ENCODE results near the gene DNAH9.

DNAH9 gene

DNA sequence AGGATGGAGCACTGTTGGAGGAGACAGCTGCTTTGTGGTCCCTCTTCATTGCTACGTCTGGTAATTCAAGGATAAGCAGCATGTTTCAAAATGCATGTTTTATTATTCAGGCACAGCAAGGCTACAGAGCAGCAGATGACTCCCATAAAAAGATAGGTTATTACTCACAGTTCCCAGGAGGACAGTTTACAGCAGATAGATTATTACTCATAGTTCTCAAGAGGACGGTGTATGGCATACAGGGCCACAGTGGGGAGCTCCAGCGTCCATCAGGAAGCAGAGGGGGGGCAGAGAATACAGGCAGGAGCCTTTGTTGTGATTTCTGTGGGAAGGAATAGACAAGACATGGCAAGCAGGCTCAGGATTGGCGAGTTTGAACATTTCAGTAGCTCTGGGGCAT, 72.9 kb downstream of the DNAH9 start:
- DNase-seq = no peak

DNA sequence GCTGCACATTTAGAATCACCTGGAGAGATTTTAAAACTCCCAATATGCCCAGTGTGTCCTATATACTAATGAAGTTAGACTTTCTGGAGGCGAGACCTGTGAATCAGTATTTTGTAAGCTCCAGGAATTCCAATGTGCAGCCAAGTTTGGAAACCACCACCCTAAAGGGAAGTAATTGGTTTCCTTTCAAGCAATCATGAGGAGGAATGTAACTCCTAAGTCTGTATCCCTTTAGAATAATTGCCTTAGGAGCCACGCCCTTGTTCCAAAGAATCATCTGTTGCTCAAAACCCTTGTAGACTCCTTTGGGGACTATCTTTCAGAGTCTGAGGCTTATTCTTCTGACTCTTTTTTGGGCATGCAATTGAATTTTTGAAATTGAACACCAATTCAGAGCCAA, 84.4 kb downstream of the DNAH9 start:
- no peak for DNase-seq

DNA sequence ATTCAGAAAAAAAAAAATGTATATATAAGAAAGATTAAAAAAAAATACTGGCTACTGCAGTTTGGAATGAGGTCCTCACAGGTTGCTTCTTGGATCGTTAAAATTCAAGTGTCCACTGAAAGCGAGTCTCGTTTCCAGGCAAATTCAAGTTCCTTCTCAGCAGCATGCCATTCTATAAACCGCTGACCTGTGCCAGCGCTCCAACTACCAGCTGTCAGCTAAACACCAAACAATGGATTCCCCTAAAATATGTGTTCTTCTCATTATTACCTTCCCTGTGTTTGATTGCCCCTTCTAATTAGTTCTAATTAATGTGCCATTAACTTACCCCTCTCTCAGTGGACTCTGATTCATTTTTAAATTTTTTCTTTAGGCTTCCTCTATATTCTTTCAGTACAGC, 92.4 kb downstream of the DNAH9 start:
- DNase-seq = no peak

DNA sequence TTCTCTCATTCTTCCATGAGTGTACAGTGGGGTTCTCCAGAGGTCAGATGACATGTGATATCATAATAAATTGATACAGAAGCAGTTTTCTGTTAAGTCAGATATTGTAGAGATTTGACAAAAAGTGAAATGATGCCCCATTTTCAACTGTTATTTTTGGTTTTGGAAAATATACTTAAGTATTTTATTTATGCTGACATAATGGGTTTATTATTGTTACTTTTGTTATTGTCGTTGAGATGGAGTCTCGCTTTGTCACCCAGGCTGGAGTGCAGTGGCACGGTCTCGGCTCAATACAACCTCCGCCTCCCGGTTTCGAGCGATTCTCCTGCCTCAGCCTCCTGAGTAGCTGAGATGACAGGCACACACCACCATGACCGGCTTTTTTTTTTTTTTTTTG, 94.4 kb downstream of the DNAH9 start:
- DNase-seq = no peak

DNA sequence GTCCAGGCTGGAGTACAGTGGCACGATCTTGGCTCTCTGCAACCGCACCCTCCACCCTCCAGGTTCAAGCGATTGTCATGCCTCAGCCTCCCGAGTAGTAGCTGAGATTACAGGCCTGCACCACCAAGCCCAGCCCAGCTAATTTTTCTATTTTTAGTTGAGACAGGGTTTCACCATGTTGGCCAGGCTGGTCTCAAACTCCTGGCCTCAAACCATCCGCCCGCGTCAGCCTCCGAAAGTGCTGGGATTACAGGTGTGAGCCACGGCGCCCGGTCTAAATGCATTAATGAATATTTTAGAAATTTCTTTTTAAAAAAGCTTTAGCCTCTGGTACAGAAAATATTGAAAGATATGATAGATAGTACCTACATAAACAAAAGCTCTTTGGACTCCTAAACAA, 95.0 kb downstream of the DNAH9 start:
- DNase-seq = no peak

DNA sequence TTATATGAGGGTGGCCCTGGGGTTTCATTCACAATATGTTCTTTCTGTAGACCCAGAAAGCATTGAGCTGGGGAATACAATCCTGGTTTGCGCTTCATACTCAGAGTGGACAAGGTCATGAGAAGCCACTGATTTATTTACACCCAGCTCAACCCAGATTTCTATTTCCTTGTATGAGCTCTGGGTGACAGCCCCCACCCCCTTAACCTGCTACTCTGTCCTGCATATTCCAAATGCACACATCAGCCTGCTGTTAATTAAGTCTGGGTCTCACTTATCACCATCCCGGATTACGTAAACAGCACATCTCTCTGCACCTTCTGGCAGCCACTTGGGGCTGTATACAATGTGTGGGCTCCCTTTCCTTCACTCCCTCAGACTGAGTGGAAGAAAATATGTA, 102.4 kb downstream of the DNAH9 start:
- DNase-seq = no peak

DNA sequence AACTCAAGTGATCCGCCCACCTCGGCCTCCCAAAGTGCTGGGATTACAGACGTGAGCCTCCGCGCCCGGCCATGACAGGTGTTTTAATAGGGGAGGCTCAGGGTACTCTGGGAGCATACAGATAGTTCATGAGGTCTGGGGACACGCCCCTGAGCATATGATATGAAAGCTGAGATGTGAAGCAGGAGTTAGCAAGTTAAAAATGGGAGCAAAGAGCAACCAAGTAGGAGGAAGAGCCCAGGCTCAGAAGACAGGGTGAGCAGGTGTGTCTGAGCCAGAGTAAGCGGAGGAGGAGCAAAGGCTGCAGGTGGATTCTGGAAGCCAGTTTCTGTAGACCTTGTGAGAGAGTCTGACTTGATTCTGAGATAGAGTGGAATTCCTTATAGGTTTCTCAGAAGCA, 103.6 kb downstream of the DNAH9 start:
- no peak for DNase-seq

DNA sequence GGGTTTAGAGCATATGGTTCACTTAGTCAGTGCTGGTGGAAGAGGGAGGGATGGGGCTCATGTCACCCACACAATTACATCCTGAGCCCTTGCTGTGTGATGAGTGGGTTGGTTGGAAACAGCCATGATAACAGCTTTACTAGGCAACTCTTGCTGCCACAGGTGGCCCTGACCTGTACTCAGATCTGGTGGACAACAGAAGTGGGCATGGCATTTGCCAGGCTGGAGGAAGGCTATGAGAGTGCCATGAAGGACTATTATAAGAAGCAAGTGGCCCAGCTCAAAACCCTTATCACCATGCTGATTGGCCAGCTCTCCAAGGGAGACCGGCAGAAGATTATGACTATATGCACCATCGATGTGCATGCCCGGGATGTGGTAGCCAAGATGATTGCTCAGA, 105.8 kb downstream of the DNAH9 start:
- no peak for DNase-seq

DNA sequence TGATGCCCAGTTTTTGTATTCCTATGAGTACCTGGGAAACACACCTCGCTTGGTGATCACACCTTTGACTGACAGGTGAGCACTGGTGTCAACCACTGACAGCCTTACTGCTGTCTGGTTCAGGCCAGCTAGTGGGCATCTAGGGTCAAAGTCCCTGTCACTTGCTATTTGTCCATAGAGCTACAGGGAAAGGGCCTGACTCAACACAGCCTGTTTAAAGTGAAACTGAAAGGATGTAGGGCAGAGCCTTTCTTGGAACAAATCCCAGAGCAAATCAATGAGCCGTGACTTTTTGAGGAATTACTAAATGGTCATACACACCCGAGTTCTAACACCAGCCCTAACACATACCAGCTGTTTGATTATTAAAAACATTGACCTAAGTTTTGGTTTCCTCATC, 106.8 kb downstream of the DNAH9 start:
- DNase-seq = no peak

DNA sequence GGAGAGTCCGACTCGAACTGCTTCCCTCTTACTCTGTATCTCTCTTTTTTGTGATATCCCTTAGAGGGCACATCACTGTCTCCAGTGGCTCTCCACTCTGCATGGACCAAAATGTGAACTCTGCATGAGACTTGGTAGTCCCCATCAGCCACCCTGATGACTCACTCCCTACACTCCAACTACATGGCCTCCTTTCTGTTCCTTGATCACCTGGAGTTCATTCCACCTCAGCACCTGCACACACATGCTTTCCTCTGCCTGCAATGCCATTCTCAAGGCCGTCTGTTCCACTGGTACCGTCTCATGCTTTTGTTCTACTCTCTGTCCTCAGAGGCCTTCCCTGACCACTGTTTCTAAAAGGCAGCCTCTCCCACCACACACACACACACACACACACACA, 109.3 kb downstream of the DNAH9 start:
- DNase-seq = no peak

DNA sequence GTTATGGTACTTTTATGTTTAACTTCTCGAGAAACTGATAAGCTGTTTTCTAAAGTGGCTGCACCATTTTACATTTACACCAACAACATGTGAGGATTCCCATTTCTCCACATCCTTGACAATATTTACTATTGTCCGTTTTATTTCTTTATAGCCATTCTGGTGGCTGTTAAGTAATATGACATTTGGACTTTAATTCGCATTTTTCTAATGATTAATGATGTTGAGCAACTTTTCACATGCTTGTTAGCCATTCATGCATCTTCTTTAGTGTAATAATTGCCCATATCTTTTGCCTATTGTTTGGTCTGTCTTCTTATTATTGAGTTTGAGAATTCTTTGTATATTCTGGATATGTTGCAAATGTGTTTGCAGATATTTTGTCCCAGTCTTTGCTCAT, 114.2 kb downstream of the DNAH9 start:
- DNase-seq = no peak

DNA sequence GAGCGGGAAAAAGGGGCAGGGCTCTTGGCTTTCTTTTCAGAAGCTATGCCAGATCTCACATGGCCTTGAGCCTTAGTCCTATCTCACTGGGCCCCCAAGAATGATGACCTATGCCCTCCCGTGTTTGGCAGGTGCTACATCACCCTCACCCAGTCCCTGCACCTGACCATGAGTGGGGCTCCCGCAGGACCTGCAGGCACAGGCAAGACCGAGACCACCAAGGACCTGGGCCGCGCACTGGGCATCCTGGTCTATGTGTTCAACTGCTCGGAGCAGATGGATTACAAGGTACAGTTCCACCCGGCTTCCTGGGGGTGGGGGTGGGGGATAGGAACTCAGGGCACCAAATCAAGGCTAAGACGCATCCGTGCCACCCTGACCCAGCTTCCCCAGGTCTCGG, 120.9 kb downstream of the DNAH9 start:
- no peak for DNase-seq

DNA sequence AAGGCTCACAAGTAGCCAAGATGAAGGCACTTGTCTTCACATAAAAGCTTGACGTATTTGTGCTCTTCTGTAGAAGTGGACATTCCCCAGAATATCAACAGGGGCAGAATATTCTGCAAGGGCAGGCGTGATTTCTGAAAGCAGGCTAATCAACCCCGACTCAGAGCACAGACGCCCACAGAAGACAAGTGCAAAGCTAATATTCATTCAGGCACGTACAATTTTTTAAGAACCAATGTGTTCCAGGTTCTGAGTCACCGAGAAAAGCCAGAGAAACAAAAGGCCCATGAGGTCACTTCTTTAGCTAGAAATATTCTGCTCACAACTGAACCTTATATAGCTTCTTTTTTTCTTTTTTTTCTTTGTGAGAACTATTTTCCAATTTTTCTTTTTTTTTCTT, 121.6 kb downstream of the DNAH9 start:
- no peak for DNase-seq

DNA sequence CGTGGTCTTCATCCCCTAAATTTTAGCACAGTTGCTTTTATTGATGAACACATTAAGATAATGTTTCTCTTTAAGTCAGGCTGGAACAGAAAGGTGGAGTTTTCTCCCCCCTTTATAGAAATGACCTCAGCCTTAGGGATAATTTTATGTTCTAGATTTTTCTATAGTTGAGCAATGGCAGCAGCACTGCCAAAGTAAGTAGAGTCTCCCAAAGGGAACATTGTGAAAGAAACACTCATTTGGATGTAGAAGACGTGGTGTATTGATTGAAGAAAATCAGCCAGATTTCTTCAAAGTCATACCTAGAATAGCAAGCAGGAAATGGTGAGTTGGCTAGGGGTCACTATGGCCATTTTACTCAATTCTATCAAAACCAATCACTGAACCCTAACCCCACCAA, 122.5 kb downstream of the DNAH9 start:
- no peak for DNase-seq

DNA sequence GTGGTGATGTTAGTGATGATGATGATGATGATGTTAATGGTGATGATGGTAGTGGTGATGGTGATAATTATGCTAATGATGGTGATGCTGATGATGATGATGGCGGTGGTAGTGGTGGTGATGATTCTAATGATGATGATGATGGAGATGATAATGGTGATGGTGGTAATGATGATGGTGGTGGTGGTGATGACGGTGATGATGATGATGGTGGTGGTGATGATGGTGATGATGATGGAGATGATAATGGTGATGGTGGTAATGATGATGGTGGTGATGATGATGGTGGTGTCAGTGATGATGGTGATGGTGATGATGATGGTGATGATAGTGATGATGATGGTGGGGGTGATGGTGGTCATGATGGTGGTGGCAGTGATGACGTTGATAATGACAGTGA, 132.5 kb downstream of the DNAH9 start:
- DNase-seq = no peak

DNA sequence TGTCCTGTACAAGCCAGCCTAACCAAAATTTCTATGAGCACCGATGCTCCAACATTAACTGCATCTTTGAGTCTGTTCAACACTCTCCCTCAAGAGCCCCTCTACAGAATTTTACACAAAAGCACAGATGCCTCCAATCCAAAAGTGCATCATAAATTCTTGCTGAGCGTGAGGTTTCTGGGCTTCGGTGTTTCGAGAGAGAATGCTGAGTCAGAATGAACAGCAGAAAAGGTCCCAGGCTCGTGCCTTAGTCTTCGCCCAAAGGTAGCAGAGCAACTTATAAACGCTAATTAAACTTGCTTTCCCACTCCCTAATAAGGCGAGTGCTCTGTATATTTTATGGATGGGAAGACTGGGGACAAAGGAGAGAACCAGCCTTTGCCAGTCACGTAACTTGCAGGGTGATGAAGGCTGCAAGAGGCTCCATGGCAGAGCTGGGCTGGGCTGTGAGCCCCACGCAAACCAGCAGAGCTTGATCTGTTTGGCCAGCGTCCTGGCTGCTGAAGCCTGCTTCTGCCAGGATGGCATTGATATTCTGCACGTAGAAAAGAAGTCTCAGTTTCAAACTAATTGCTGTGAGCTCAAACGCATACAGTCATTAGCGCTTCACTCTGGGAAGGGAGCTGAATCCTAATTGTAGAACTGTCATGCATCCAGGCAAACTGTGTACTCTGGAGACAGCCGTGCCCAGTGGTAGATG, 138.5 kb downstream of the DNAH9 start:
- DNase-seq = peak; percentile 2

DNA sequence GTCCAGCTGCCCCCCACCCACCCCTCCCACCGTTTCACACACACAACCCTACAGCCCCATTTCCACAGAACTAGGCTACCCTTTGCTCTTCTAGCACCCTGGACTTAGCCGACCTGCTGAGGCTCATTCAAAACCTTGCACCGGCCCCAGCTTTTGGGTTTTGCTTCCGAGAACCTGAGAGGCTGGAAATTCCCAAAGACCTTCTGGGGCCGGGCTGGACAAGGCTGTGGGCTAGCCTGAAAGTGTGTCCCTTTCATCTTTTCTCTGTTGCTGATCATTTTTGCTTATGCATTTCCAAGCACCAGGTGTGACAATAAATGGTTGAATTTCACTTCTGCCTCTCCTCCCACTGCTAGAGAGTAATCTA, 139.0 kb downstream of the DNAH9 start:
- DNase-seq = no peak

DNA sequence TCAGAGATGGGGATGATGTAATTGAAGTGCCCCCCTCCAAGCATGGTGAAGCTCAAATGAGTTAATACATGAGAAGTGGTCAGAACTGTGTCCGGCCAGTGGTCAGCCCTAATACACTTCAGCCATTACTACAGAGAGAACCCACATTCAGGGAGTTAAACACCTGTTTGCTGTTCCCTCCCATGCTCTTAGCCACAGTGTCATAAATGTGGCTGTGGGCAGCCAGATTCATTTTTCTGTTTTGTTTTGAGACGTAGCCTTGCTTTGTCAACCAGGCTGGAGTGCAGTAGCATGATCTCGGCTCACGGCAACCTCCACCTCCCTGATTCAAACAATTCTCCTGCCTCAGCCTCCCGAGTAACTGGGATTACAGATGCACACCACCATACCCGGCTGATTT, 139.9 kb downstream of the DNAH9 start:
- DNase-seq = no peak

DNA sequence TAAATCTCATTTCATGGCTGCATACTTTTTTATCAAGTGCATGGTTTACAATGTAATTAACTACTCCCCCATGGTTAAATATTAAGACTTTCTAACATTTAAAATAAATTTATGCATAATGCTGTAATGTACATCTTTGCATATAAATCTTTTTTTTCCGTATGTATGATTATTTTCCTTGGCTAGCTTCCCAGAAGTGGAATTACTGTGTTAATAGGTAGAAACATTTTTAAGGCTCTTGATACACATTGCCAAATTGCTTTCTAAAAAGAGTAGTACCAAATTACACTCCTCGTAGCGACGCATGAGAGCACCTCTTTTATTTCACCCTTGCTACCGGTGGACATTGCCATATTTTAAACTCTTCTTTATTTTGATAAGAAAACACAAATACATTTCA, 141.1 kb downstream of the DNAH9 start:
- no peak for DNase-seq

DNA sequence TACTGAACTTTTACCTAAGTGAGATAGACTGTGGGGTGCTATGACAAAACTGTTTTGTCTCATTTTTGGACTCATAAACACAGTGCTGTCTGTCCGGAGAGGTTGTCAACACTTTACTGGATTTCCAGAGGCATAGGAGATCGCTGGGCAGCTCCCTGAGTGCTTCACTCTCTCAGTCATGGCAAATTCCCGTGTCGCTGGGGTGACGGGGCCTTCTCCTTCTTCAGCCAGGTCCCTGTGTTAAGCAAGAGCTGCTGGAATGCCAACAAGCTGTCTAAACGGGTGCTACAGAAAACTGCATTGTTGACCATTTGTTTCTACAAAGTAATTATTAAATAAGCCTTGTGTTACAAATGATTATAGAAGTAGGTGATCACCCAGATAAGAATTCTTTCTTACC, 141.6 kb downstream of the DNAH9 start:
- no peak for DNase-seq

DNA sequence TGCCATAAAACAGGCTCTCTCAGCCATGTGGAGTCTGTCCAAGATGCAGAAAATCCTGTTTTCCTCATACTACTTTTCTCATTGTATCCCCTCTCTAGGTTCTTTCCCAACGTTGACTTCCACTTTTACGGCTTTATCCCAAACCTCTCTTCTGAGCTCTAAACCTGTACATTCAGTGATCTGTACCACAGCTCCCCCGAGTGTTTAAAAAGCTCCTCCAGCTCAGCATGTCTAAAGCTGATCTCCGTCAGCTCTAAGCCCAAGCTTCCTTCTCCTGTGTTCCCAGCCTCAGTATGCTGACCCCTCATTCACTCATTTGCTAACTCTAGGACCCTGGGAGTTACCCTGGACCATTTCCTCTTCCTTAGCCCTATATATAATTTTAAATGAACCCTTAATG, 144.6 kb downstream of the DNAH9 start:
- DNase-seq = peak; percentile 15

DNA sequence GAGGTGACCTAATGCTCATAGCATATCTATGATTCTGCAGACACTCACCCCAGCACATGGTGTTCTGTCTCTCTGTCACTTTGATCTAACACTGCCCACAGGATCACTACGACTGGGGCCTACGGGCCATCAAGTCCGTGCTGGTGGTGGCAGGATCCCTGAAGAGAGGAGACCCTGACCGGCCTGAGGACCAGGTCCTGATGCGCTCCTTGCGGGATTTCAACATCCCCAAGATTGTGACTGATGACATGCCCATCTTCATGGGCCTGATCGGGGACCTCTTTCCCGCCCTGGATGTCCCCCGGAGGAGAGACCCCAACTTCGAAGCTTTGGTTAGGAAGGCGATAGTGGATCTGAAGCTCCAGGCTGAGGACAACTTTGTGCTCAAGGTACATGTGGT, 146.4 kb downstream of the DNAH9 start:
- no peak for DNase-seq

DNA sequence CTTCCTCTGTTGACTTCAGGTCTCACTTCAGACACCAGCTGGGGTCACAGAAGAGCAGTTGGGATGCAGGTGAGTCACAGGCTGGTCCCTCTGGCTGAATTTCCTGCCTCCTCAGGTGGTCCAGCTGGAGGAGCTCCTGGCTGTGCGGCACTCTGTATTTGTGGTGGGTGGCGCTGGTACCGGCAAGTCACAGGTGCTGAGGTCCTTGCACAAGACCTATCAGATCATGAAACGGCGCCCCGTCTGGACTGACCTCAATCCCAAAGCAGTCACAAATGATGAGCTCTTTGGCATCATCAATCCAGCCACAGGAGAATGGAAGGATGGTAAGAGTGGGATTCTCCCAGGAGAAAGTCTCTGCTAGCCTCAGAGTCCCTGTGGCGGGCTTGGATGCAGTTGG, 149.2 kb downstream of the DNAH9 start:
- no peak for DNase-seq

DNA sequence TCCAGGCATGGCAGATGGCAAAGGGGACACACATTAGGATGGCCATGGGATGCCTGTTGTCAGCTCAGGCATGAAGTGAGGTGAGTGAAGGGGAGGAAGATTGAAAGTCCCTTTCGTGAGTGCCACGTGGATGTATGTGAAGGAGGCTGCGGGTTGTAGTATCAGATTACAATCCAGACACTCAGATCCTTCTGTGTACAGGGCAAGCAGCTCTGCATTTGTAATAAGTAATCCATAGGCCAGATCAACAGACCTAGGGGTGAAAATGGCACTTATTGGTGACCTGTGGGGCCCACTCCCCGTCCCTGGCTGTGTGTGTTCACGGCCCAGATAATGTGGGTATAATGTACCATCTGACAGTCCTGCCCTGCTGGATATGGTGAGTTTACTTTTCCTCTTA, 159.5 kb downstream of the DNAH9 start:
- DNase-seq = no peak

DNA sequence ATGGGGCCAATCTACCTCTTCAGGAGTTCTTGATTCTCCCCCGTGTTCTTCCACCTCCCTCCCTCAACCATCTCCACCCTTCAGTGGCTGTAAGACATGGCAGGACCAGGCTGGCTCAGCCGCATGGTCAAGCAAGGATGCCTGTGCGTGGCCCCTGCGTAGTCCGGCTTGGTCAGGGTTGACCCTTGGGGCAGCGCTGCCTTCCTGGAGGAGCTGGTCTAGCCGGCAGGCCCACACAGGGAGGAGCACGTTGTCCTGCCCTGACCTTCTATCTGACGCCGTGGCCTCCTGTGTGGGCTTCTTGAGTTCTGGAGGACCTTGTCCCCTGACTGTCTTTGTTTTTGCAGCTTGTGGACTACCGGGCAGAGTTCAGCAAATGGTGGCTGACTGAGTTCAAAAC, 169.8 kb downstream of the DNAH9 start:
- no peak for DNase-seq

DNA sequence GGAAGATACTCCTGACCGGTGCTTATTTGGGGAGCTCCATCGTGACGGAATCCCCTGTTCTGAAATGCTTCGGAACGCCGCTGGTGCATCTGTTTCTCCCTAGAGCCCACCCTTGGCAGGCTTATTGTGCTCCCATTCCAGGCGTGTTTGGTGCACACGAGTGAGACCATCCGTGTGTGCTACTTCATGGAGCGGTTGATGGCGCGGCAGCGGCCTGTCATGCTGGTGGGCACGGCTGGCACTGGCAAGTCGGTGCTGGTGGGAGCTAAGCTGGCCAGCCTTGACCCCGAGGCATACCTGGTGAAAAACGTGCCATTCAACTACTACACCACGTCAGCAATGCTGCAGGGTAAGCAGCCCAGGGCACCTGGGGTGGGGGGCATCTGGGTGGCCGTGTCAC, 170.7 kb downstream of the DNAH9 start:
- DNase-seq = no peak

Measured in eye (tissue), 1 donor.